Inferior parietal cortex (tissue), 1 donor: ENCODE data around the gene SERPING1.
A peak's percentile ranks its signal among the peaks of the same experiment; 100 is the strongest.

Experiments
- DNase-seq: peaks from one replicate; pipeline ENCODE4 v3.0.0-alpha.2; 2016; ENCODE audit errors: extremely low spot score

Gene SERPING1

DNA sequence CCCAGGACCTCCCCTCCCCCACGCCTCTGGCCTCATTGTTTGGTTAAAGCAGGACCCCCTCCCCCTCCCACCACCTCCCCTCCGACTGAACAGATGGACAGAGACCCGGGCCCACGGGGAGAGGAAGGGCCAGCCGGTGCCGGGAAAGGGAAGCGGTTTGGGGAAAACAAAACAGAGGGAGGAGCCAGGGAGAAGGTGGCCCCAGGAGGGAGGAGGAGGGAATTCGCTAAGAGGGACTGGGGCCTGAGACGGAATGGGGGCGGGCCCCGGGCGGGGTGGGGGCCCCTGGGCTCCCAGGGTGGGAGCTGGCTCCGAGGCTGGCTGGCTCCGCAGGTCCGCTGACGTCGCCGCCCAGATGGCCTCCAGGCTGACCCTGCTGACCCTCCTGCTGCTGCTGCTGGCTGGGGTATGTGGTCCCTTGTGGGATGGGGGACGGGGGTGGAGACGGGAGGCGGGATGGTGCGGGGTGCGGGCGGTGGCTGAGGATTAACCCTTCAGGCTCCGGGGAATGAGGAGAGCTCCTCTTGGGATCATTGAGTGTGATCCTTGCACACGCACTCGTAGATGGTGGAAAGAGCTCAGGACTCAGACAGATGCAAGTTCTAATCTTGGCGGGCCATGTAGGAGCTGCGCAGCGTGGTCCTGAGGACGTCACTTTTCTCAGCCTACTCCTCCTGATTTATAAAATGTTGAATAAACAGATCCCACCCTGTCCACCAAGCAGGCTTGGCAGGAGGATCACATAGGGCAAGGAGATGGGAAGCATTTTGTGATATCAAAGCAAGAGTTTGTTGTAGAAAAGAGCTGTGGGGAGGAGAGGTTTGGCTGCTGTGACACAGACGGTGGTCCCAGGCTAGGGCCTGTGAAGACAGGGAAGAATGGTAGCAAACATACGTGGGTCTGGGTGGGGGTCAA is 688 bp downstream of the SERPING1 start:
- DNase-seq, result peak; percentile 23

DNA sequence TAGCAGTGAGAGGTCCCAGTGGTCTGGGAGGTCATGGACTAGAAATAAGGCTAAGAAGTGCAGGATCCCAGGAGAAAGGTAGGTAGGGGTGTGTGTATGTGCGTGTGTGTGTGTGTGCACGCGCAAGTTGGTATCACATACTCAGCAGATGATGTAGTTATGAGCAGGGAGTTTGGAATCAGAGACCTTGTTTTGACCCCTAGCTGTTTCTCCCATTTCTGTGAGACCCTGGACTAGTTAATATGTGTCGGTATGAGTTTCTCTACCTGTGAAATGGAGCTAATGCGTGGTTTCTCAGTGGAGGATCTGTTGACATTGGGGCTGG is 1.3 kb downstream of the SERPING1 start:
- no peak for DNase-seq

- no peak for DNase-seq
These were observed 1.9 kb downstream of the SERPING1 start for GRCh38 chr11:57599381-57599780.

DNA sequence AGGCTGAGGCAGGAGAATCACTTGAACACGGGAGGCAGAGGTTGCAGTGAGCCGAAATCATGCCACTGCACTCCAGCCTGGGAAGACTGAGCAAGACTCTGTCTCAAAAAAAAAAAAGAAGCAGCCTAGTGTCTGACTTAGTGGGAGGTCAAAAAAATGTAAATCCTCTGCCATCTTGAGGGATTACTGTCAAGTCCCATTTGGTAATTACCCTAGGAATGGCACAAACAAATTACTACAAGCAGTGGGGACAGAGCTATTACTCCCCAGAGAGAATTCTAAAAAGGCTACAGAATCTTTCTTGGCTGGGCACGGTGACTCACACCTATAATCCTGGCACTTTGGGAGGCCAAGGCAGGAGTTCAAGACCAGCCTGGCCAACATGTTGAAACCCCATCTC is 3.8 kb downstream of the SERPING1 start:
- no peak for DNase-seq

DNA sequence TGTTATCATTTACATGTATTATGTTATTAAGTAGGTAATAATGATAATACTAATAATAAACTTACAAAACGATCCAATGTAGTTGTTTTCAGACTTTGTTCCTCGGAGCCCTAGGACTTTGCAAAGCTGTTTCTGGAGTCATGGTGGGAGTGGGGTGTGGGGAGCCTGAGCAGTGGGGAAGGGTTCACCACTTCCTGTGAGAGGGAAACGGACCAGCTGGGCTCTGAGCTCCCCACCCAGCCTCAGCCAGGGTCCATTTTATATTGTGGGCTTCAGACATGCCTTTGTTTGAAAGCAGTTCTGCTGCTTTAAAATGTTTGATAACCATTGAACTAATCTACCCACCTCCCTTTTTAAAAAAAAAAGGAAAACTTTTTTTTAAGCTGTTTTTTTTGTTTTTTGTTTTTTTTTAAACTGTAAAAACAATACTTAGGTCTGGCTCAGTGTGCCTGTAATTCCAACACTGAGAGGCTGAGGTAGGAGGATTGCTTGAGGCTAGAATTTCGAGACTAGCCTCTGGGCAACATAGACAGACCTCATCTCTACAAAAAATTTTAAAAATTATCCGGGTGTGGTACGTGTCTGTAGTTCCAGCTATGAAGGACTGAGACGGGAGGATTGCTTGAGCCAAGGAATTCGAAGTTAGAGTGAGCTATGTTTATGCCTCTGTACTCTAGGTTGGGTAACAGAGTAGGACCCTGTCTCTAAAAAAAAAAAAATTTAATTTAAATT is 7.0 kb downstream of the SERPING1 start:
- no peak for DNase-seq

GRCh38 chr11:57605028-57605420 is 7.5 kb downstream of the SERPING1 start:
- DNase-seq, result no peak

DNA sequence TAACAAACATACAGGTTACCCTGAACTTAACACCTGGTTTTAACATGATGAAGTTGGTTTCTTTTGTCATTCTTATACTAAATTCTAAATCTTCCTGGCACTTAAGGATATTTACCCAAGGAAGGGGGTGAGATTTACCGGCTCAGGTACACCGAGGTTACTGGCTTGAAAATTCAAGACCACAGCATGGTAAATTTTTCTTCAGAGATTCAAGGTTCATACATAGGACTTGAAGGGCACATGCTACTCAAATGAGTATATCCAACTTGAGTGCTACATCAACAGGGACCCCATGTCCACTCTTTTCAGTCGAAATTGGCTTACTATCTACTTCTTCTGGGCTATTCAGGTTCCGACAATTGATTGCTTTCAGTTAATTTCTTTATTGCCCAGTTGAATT is 12.7 kb downstream of the SERPING1 start:
- no peak for DNase-seq

DNA sequence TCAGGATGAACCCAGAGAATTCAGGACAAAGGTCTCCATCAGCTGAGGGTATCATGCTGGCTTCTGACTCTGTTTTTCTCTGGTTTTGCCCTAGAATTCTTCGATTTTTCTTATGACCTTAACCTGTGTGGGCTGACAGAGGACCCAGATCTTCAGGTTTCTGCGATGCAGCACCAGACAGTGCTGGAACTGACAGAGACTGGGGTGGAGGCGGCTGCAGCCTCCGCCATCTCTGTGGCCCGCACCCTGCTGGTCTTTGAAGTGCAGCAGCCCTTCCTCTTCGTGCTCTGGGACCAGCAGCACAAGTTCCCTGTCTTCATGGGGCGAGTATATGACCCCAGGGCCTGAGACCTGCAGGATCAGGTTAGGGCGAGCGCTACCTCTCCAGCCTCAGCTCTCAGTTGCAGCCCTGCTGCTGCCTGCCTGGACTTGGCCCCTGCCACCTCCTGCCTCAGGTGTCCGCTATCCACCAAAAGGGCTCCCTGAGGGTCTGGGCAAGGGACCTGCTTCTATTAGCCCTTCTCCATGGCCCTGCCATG is 16.8 kb downstream of the SERPING1 start:
- no peak for DNase-seq

DNA sequence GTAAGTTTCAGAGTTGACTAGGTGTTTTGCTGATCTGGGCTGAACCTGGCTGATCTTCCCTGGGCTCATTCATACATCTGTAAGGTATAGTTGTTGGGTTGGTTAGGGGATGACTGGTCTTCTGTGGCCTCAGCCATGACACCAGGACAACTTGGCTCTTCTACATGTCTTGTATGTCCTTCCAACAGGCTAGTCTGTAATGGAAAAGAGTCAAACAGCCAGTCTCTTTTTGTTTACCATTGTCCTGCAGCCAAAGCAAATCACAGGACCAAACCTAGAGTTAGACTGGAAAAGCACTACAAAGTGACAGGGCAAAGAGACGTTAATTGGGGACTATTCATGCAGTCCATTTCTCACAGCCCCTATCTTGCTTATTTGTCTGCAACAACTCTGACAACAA is 17.8 kb downstream of the SERPING1 start:
- DNase-seq, result no peak

GRCh38 chr11:57616595-57616994 is 19.1 kb downstream of the SERPING1 start:
- no peak for DNase-seq

DNA sequence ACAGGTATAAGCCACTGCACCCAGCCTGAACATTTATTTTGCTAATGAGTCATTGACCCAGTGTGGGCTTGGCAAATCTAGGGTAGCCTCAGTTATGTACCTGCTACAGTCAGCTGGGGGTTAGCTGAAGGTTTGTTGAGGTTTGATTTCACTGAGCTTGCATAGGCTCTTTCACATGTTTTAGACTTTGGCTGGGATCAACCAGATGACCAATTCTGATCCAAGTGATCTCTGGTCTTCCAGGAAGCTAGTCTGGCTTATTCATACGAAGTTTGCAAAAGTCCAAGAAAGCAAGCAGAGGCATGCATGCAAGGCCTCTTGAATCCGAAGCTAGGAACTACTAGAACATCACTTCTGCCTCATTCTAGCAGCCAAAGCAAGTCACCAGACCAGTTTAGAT is 21.0 kb downstream of the SERPING1 start:
- DNase-seq, result no peak

DNA sequence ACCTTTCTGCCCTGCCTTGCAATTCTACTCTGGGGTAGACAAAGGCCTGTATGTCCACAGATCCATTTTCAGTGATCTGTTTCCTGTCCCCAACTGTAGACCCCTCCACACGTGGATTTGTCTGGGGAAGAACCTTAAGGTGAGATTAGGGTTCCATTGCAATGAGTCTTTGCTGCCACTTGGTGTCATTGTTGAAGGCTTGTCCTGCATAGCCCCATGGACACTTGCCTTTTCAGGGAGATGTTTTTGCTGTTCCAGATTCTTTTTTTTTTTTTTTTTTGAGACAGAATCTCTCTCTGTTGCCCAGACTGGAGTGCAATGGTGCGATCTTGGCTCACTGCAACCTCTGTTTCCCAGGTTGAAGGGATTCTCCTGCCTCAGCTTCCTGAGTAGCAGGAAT is 21.8 kb downstream of the SERPING1 start:
- no peak for DNase-seq

DNA sequence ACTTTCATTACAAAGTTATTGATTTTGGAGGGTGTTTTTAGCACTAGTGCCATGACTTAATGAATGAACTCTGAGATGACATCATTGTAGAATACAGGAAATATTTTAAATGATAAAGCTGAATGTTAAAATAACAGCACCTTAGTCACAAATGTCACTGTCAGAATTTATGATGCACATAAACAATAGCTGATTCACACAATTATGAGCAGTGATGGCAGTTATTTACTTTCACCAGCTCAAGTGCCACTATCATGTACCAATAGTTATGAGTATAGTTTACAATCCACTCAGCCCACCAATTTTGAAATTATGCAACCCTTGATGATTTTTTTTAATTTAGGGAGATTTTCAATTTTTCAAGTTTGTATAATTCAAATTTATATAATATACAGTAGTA is 23.0 kb downstream of the SERPING1 start:
- DNase-seq, result no peak

GRCh38 chr11:57622263-57622662 is 24.8 kb downstream of the SERPING1 start:
- DNase-seq, result no peak

DNA sequence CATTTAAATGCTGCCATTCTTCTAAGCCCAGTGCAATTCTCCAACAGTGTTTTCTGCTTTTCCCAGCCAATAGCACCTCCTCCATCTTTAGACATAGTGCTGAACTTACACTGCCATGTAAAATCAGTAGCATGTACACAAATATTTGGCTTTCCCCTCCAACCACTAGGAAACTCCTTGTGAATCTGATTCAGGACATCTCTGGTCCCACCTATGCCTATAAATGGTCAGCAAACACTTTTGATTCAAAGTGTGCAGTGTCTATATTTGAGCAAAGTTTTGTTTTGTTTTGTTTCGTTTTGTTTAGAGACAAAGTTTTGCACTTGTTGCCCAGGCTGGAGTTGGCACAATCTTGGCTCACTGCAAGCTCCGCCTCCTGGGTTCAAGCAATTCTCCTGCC is 27.4 kb downstream of the SERPING1 start:
- DNase-seq, result no peak

DNA sequence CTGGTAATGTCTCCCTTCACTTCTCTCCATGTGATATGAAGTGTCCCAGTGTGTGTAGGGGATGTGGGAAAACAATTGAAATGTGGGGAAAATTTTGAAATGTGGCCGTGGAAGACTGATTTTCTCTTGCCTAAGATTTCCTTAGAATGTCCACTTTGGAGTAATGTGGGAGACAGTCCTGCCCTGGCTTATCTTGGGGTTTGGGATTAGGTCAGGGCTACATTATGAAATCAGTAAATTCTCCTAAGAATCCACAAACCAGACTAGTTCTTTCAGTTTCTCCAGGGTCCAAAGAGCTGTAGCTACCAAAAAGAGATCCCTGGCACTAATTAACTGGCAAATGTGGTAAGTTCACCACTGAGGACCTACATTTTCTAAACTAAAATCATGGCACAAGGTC is 29.4 kb downstream of the SERPING1 start:
- DNase-seq, result no peak

GRCh38 chr11:57630171-57630570 is 32.7 kb downstream of the SERPING1 start:
- no peak for DNase-seq

DNA sequence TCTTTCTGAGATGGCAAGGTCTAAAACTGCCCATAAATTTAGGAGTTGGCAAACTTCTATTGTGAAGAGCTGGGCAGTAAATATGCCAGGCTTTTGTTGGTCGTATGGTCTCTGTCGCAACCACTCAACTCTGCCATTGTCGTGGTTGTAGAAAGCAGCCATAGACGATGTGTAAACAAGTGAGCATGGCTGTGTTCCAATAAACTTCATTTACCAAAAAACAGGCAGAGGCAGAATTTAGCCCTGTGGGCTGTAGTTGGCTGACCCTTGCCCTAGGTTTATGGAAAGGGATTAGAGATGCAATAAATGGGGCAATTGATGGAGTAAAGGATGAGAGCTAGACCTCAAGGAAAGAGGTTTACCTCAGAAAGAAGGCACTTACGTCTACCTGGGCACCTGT is 34.6 kb downstream of the SERPING1 start:
- DNase-seq, result no peak

DNA sequence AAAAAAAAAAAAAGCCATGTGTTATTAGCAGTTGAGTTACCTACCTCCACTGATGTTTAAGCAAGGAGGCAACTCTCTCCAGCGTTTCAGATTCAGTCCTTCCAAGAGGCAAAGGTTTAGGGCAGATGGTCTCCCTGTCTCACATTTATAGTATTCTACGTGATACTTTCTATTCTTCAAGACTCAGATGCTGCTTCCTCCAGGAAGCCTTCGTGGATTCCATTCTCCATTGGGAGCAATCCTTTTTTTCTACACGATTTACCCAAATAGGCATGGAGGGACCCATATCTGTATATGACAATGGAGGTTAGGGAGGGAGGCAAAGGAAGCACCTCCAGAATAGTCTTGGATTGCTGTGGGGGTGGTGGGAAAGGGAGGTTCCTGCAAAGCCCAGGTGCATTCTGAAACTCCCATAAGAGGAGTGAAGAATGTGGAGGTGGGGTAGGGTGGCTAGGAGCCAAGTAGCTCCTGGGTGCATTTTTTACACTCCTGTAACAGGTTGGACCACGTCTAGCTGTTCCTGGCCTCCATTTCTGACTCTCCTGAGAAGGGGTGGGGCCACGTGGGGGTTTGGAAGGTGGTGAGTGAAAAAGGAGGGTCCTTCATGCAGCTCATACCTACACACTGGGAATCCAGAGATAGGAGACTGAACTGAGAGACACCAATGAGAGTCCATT is 36.0 kb downstream of the SERPING1 start:
- no peak for DNase-seq

DNA sequence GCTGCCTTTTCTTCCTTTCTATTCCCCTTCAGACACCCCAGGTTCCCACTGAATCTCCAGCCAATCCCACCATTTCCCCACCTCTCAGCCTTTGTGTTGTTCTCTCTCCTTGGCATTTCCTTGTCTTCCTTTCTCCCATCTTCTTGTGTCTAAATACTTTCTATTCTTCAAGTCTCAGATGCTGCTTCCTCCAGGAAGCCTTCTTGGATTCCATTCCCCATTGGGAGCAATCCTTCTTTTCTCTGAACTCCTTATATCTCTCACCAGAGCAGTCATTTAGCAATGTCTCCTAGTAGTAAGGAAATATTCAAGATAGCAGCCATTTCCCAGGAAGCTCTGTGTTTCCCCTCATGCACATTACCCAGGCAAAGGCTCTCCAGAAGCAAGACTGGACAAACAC is 36.8 kb downstream of the SERPING1 start:
- DNase-seq, result no peak

GRCh38 chr11:57635246-57635645 is 37.8 kb downstream of the SERPING1 start:
- DNase-seq, result no peak

GRCh38 chr11:57637626-57638004 is 40.1 kb downstream of the SERPING1 start:
- DNase-seq, result no peak
